Measurements from ENCODE around the gene CRKL.

DNA sequence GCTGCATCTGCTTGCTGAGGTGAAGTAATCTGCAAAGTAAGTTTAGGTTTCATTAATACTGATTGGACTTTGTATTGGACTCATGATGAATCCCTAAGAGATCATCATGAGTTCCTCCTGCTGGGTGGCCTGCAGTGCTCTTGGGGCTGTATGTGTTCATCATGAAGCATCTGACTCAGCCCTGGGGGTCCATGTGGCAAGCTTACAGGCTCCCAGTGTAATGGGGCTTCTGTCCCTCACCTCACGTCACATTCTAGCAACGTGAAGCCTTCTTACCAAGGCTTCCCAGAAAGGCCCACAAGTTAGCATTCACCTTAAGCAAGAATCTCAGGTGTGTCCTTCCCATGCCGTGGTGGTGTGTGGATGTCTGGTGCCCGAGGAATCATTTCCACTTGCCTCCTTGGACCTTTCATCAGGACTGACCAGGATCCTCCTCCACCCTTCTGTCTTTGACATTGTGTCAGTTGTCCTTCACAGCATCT is 23.7 kb downstream of the CRKL start:
- TF ChIP-seq, protein P1, sequence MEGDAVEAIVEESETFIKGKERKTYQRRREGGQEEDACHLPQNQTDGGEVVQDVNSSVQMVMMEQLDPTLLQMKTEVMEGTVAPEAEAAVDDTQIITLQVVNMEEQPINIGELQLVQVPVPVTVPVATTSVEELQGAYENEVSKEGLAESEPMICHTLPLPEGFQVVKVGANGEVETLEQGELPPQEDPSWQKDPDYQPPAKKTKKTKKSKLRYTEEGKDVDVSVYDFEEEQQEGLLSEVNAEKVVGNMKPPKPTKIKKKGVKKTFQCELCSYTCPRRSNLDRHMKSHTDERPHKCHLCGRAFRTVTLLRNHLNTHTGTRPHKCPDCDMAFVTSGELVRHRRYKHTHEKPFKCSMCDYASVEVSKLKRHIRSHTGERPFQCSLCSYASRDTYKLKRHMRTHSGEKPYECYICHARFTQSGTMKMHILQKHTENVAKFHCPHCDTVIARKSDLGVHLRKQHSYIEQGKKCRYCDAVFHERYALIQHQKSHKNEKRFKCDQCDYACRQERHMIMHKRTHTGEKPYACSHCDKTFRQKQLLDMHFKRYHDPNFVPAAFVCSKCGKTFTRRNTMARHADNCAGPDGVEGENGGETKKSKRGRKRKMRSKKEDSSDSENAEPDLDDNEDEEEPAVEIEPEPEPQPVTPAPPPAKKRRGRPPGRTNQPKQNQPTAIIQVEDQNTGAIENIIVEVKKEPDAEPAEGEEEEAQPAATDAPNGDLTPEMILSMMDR (IDR thresholded peaks at IDR 0.05; ENCODE audit: insufficient read depth, low read length): no peak
- no peak for TF ChIP-seq GABPA (IDR thresholded peaks at IDR 0.05; ENCODE audit: low read depth)
- no peak for TF ChIP-seq POLR2AphosphoS5 (IDR thresholded peaks at IDR 0.05; ENCODE audit: low read depth)
